ENCODE results near the gene CALM3. TPM values are rescaled to one million over a fixed set of nuclear protein-coding genes. Genes with fewer than 3 reads are reported as not detected.
"Not testable (repeated sequence)": the region's sequence is repeated elsewhere in the genome, so short reads cannot be mapped to it uniquely, and the experiment has no call there.

The CALM3 gene
- total RNA-seq, 2 donors from 2014 or later, result 70.5 to 79.6 TPM

- DNase-seq (no peak), ATAC-seq (no peak)
- TF ChIP-seq POLR2A (IDR thresholded peaks at IDR 0.05) (no peak), CTCF (IDR thresholded peaks at IDR 0.05) (no peak)
- Histone ChIP-seq H3K36me3 (replicated peaks in 1 of 2; ENCODE audit: insufficient read depth in 1 of 2, low read depth in 2 of 2) (no peaks in the 10 kb centered on the region), H3K9me3 (no peaks in the 10 kb centered on the region), H3K4me1 (peaks cover 5% of the 10 kb centered on the region), H3K27me3 (no peaks in the 10 kb centered on the region), H3K4me3 (no peak overlapping the region), H3K27ac (peak overlapping the region in 1 of 4 donors; percentile 61)
- WGBS, 2 donors, result 68 to 74% methylated on average over 12 to 14 of the region's 14 CpGs
- intact Hi-C loops (cut with DNase I), result no loop called here
Observed at GRCh38 chr19:46626446-46626845, 25.3 kb downstream of the CALM3 start.

GRCh38 chr19:46628970-46629369, 27.8 kb downstream of the CALM3 start:
- DNase-seq; H3K4me3 ChIP-seq; ATAC-seq; H3K27me3 ChIP-seq; H3K9me3 ChIP-seq; intact Hi-C loops (cut with DNase I); H3K36me3 ChIP-seq (replicated peaks in 1 of 2; ENCODE audit: insufficient read depth in 1 of 2, low read depth in 2 of 2); H3K27ac ChIP-seq: not testable (repeated sequence)
- 88 to 90% methylated on average over 7 of the region's 7 CpGs for WGBS, 2 donors
- peaks cover 14% of the 10 kb centered on the region for H3K4me1 ChIP-seq

GRCh38 chr19:46629546-46630025, 28.5 kb downstream of the CALM3 start:
- Histone ChIP-seq H3K27me3 (no peaks in the 10 kb centered on the region), H3K27ac (peak overlapping the region in 3 of 4 donors; percentile 12 to 48 (median 44)), H3K4me1 (peaks cover 19% of the 10 kb centered on the region), H3K4me3 (no peak overlapping the region), H3K36me3 (replicated peaks in 1 of 2; ENCODE audit: insufficient read depth in 1 of 2, low read depth in 2 of 2) (no peaks in the 10 kb centered on the region), H3K9me3 (no peaks in the 10 kb centered on the region)
- peak in 3 of 4 donors; percentile 65 to 68 (median 68) for DNase-seq
- 59 to 74% methylated on average over 10 to 15 of the region's 15 CpGs for WGBS, 2 donors
- no peak for ATAC-seq
- intact Hi-C loops (cut with DNase I), result no loop called here
- TF ChIP-seq CTCF (IDR thresholded peaks at IDR 0.05) (no peak), POLR2A (IDR thresholded peaks at IDR 0.05) (no peak)

GRCh38 chr19:46630586-46631205, 29.6 kb downstream of the CALM3 start:
- TF ChIP-seq POLR2A (IDR thresholded peaks at IDR 0.05) (no peak), CTCF (IDR thresholded peaks at IDR 0.05) (no peak)
- Histone ChIP-seq H3K4me1 (peaks cover 24% of the 10 kb centered on the region), H3K9me3 (no peaks in the 10 kb centered on the region), H3K27ac (no peak overlapping the region), H3K27me3 (no peaks in the 10 kb centered on the region), H3K4me3 (no peak overlapping the region), H3K36me3 (replicated peaks in 1 of 2; ENCODE audit: insufficient read depth in 1 of 2, low read depth in 2 of 2) (no peaks in the 10 kb centered on the region)
- 81 to 89% methylated on average over 12 to 14 of the region's 14 CpGs for WGBS, 2 donors
- no peak for DNase-seq
- intact Hi-C loops (cut with DNase I), result no loop called here
- no peak for ATAC-seq

- H3K27me3 ChIP-seq, result no peaks in the 10 kb centered on the region
- no peak overlapping the region for H3K27ac ChIP-seq
- DNase-seq, result no peak
- H3K4me1 ChIP-seq, result peaks cover 24% of the 10 kb centered on the region
- 62 to 80% methylated on average over 5 to 6 of the region's 6 CpGs for WGBS, 2 donors
- no peak overlapping the region for H3K4me3 ChIP-seq
- TF ChIP-seq POLR2A (IDR thresholded peaks at IDR 0.05), result no peak
- TF ChIP-seq CTCF (IDR thresholded peaks at IDR 0.05), result no peak
- H3K9me3 ChIP-seq, result no peaks in the 10 kb centered on the region
- no peak for ATAC-seq
- no peaks in the 10 kb centered on the region for H3K36me3 ChIP-seq (replicated peaks in 1 of 2; ENCODE audit: insufficient read depth in 1 of 2, low read depth in 2 of 2)
- intact Hi-C loops (cut with DNase I), result no loop called here
Observed at GRCh38 chr19:46631481-46631880, 30.4 kb downstream of the CALM3 start.
